ENCODE data around the gene WASHC1. TPM values are rescaled to one million over a fixed set of nuclear protein-coding genes. Genes with fewer than 3 reads are reported as not detected.

The WASHC1 gene, protein sequence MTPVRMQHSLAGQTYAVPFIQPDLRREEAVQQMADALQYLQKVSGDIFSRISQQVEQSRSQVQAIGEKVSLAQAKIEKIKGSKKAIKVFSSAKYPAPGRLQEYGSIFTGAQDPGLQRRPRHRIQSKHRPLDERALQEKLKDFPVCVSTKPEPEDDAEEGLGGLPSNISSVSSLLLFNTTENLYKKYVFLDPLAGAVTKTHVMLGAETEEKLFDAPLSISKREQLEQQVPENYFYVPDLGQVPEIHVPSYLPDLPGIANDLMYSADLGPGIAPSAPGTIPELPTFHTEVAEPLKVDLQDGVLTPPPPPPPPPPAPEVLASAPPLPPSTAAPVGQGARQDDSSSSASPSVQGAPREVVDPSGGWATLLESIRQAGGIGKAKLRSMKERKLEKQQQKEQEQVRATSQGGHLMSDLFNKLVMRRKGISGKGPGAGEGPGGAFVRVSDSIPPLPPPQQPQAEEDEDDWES
- 3.8 and 4.8 TPM in 2 replicates for total RNA-seq

DNA sequence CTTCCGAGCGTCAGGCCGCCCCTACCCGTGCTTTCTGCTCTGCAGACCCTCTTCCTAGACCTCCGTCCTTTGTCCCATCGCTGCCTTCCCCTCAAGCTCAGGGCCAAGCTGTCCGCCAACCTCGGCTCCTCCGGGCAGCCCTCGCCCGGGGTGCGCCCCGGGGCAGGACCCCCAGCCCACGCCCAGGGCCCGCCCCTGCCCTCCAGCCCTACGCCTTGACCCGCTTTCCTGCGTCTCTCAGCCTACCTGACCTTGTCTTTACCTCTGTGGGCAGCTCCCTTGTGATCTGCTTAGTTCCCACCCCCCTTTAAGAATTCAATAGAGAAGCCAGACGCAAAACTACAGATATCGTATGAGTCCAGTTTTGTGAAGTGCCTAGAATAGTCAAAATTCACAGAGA lies at the start of gene WASHC1:
WASHC1 (minus strand) TSS at position 101 of the 400 bp plus-strand sequence. CDS start 4,457 bp downstream, outside the sequence.

Other genes starting within 250 kb of the WASHC1 start
- gene FOXD4, start 89.0 kb upstream of the WASHC1 start, total RNA-seq: 0.19 and 0.56 TPM in 2 replicates
- gene ZNG1A, start 149.6 kb upstream of the WASHC1 start, total RNA-seq: 28.2 and 30.5 TPM in 2 replicates
- gene DOCK8, start 185.4 kb upstream of the WASHC1 start, total RNA-seq: 0.19 and 0.56 TPM in 2 replicates

Measured in regular cardiac myocyte (primary cell).